GM18873 (cell line): ENCODE results near the gene CEMIP.

ENCODE experiments used
- ATAC-seq: cut with Tn5 transposase; IDR thresholded peaks from one replicate; pipeline ENCODE4 v1.9.1; 2021; ENCODE audit warnings: mild to moderate bottlenecking, moderate library complexity, moderate number of reproducible peaks; ENCODE audit not compliant: unreplicated experiment, low FRiP score

CEMIP gene

DNA sequence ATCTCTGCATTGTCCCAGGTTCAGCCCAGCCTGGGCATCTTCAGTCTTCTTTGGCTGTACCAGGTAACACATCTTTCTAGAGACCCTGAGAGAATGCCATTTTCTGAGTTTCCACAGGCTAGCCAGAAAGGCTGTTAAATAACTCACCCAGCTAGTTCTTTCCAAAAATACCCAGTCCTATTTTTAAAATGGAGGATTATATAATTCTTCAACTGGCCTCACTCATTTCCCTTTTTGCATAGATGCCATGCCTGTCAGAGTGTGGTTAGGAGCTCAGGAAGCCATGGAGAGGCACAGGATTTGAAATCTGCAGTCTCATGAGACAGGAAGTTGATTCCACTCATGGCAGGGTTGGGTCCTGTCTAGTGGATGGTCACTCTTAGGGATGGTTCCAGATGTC, 39.8 kb downstream of the CEMIP start:
- ATAC-seq: no peak

DNA sequence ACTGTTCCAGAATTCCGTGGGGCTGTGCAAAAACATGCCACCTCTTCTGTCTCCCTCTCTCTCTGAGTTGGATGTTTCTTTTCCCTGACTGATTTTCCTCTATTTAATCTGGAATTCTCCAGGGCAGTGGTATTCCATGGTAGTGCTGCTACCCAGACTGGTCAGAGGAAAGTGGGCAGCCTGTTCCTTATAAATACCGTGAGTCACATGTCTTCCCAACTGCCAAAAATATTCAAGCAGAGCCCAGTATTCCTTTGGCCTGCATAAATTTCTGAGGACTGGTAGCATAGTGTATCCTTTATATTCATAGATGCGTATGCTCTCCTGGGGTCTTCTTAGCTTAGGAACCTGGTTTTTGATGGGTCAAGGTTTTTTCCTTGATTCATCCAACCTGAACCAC, 40.9 kb downstream of the CEMIP start:
- no peak for ATAC-seq

DNA sequence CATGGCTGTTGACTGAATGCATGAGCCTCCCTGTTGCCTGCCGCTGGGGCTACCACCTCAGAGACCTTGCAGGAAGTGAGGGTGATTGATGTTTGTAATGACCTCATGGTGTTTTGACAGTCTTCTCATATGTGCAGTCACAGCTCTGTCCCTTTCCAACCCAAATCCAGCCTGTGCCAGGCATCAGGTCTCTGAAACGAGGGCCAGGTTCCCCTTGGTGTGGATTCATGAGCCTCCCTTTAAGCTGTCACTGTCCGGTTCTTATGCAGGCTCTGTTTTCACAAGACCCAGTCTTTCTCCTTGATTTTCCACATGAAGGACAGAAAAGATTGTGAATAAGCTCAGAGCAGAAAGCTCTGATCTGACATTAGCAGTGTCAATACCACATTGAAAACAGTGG, 43.1 kb downstream of the CEMIP start:
- no peak for ATAC-seq

DNA sequence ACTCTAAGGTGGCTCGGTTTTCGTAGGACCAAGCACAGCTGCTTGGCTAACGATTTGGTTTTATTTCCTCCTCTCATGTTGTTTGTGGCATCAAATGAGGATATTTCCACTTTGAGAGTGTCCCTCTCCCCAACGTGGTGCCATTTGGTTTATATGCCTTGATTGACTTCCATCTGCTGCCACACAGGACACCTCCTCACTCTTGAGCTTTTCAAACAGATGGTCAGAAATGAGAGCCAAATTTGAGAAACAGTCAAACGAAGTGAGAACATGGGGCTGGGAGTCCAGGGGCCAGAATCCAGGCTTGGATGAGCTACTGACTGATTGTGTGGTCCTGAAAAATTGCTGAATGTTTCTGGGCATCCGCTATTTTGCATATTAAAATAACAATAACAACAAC, 43.5 kb downstream of the CEMIP start:
- no peak for ATAC-seq

DNA sequence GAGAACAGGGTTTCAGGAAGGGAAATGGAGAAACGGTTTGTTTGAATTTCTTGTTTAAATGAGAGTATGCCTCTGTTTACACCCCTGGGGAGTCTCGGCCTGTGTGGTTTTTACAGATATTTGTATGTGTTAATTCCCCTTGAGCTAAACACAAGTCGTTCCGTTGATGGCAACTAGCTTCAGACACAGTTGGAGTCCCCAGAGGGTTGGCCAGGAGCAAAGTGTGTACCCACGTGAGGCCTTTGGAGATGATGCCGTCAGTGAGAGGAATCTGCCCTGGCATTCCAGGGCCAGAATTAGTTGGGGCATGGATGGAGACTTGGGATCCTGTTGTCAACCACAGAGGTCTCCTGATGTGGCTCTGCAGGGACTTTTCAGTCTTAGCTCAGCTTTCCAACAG, 44.0 kb downstream of the CEMIP start:
- no peak for ATAC-seq

DNA sequence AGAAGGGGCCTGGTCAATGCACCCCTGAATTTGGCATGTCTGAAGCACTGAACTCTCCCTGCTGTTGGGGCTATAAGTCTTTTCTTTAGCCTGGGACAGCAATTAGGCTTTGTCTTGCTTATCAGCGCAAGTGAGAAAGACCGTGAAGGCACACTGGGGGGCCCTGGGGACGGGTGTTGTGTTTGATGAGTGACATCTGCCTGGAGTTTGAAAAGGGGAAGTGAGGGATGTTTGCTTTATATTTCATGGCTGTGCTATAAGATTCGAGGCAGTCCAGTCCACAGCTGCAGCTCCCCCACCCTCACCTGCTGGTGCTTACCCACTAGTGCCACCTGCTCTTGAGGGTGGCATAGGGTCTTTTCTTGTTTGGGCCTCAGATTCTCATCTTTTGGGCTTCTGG, 44.8 kb downstream of the CEMIP start:
- no peak for ATAC-seq

DNA sequence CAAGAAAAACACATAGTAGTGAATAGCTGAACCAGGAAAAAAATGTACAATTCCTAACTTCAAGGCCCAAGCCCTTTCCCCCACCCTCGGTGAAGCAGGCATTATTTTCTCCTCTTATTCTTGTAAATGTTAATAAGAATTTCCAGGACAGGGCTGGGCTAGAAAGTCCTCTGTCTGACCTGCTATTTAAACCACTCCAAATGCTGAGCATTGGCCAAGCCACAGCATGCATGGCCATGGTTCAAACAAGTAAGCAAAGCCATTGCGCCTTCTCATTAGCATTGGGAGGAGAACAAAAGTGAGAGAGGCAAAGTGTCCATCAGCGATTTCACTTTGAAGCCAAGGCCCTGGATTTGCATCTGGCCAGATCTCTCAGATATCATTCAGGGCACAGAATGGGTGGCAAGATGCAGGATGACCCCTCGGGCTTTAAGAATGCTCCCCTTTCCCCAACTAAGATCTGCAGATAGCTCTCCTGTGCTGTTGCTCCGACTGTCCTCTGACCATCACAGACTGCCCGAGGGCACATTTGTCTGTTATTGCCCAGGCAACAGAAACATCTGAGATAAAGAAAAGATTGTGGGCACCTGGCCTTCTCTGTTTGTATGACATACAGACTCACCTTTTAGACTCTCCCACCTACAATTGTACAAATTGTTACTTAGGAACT, 46.3 kb downstream of the CEMIP start:
- ATAC-seq: no peak

DNA sequence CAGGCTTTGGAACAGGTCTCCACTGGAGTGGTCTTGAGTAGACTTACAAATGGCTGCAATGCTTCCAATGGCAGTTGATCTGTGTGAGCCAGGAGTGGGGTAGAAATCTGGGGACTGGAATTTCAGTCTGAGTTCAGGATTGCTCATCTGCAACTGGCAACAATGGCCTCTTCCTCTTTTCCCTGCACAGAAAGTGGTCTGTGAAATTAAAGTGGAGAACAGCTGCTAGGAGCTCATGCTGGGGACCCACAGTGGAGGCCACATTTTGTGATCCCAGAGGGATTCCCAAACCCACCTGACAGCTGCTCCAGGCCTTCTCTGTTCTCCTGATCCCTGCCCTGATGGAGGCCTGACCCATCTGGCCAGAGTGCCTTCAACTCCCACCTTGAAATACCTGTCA, 49.6 kb downstream of the CEMIP start:
- ATAC-seq: no peak

DNA sequence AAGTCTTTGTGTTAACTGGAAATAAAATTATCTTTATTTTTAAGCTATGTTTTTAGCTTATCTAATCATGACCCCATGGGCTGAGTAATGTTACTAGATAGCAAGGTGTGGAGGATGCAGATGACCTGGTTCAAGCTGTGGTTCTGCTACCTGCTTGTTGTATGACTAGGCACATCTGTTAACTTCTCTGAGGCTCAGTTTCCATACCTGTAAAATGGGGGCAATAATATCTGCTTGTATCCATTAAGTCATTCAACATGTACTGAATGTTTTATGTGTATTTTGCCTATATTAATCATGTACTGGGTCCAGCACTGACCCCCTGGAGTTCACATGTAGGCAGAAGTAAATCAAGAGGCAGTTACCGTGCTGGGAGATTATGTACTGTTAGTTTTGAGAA, 51.5 kb downstream of the CEMIP start:
- ATAC-seq: no peak

DNA sequence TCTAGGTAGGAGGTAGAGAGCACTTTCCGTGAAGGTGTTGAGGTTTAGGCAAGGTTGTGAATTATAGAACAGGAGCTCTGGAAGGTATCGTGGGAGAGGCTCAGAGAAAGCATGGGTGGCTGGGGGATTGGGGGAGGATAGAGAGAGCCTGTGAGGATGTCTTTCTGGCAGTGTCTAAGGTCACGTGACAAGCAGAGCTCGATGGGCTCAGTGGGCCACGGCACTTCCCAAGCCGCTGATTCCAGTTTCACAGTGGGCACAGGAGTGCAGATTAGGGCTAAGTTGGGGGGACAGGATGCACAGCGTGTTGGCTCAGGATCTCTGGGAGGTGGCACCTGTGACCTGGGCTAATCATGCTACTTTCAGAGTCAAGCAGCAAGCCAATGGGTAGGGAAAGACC, 52.0 kb downstream of the CEMIP start:
- no peak for ATAC-seq

DNA sequence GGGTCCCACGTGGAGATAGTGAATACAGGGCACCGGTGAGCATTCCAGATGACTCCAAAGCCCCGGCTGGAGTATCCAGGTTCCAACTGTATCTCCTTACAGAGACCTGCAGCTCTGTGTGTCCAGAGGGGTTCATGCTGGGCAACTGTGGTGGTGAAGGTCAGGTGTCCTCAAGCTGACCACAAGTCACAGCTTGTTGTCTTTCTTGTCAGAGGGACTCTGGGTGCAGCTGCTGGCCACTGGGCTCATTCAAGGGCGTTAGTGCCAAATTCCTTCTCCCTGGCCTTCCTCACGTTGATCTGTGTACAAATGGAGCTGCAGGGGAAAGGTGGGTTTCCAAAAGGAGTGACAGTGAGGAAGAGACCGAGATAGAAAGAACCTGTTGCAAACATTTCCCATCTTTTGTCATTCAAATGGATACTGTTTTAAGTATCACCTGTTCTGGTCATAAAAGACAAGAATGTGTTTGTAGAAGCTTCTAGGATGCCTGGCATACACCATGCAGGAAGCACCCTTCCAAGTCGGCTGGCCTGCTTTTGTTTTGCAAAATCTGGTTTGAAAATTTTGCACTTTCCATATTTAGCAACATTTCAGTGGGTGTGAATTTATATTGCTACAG, 52.5 kb downstream of the CEMIP start:
- no peak for ATAC-seq

DNA sequence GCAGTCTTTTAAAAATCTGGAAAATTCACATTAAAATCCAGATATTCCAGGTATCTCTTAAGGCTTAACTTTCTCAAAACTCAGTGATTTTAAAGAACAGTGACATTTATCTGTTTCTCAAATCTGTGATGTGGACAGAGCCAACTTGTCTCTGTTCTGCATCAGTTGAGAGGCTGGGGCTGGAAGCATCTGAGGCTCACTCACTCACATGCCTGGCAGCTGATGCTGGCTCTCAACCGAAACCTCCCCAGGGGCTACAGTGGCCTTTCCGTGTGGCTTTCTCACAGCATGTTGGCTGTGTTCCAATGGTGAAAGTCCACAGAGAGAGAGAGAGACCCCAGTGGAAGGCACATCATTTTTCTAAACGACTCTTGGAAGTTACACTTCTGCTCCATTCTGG, 53.5 kb downstream of the CEMIP start:
- no peak for ATAC-seq

DNA sequence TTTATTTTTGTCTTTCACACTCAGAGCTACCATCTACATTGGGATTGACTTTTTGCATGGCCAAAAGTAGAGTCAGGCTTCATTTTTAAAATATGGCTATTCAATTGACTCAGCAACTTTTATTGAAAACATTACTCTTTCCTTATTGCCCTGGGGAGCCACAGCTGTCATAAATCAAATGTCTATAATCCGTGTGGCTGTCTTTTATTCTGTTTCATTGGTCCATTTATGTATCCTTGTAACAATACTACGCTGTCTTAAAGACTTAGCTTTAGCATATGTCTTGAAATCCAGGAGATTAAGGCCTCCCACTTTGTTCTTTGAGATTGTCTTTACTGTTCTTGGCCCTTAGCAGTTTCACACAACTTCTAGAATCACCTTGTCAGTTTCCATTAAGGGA, 55.2 kb downstream of the CEMIP start:
- ATAC-seq: no peak

DNA sequence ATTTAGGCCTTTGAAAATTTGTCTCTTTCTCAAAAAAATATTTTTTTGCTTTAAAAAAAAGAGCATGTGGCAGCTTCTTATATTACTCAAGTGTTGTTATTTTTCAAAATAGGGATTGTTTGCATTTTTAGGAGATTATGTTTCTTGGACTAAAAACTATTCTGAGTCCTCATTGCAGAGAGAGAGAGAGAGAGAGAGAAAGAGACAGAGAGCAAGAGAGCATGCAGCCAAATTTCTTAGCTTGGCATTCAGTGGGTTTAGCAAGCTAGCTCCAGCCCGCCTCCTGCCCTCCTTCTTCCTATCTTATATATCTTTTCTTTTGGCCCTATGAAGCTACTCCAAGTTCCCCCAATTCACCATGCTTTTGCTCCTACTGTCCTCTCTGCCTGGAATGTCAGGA, 55.7 kb downstream of the CEMIP start:
- no peak for ATAC-seq

DNA sequence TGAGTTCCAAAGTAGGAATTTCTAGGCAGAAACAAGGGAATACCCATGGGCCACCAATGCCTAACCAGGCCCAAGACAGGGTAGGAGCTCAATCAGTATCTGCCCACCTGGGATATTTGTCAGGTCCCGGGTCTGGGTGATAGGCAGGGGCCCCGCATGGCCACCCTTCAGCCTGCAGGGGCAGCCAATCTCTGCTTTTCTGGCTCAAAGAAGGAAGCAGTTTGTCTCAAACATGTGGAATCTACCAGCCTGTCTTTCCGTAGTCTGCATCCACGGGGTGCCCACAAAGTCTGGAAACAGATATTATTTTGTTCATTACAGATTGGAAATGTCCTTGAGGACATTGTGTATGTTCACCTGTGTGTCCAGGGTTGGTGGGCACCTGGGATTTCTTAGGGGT, 56.2 kb downstream of the CEMIP start:
- ATAC-seq: no peak

DNA sequence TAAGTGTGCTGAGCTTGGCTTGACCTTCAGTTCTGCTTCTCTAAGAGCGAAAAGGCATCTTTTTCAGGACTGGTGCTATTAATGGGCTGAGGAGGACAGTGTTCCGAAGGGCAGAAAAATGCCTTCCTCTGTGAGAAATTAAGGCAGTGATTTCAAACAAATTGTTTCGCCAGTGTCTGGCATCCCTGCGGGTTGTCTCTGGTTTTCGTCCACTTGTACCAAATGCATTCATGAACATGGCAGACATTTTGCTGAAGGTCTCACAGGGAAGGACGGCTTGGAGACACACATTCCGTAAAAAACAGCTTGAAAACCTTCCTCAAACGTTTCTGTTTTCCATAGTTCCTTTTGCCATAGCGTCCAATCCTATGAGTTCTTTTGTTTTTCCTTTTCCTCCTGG, 57.1 kb downstream of the CEMIP start:
- no peak for ATAC-seq

DNA sequence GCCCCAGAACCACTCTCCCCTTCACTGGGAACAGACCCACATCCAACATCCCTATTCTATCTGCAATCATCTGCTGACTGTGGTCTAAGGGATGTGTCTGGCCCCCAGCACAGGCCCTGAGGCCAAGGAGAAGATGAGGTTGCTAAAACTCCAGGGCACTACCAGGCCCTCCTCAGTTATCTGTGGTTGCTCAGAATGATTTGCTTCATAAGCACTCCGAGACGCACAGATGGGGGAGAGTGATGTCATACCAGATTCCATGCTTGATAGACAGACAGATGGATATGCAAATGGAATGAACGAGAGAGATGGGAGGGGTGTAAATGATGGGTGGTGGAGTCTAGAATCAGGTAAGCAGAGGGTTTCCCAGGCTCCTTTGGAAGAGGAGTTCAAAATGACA, 57.8 kb downstream of the CEMIP start:
- ATAC-seq: no peak

DNA sequence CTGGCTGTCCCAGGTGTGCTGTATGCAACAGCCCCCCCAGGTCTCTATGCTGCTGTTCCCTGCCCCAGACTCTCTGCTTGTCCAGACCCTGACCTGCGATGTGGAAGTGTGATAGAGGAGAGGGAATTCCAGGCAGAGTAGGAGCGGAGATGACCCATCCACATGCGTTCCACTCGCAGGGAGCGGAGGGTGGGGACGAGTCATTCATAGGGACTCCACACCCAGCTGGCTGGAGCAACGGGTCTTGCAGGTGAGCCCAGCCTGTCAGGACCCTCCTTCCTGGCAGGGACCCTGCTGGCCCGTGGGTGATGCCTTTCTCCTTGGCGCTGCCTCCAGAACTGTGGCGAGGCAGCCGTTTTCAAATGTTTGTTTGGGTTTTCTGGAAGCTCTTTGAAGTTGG, 58.8 kb downstream of the CEMIP start:
- no peak for ATAC-seq

DNA sequence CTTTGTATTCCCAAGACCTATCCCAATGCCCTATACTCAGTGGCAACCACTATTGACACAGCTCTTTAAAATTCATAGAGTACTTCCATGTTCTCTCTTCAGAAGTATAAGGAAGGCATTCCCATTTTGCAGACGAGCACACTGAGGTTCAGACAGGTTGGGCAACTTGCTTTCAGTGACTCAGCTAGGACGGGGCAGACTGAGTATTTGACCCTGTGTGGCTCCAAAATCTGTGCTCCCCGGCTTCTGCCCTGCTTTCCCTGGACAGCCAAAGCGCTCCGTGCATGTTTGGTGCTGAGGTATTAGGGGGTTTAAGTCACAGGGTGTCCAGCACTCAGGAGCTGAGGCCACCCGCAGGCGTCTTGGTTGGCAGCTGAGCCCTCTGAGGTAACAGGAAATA, 59.5 kb downstream of the CEMIP start:
- ATAC-seq: no peak

DNA sequence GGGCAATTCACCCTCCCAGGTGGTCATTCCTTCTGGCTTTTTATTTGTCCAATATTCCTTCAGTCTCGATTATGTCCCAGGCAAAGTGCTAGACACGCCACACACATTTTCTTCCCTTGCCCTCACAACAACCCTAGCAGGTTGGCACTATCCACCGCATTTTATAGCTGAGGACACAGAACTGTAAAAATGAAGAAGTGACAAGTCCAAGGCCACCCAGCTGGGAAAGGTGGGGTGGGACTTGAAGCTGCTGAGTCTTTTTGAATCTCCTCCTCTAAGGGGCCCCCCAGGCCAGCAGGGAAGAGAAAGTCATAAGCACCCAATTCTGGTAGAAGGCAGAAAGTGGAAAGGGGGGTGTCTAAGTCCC, 60.6 kb downstream of the CEMIP start:
- no peak for ATAC-seq

DNA sequence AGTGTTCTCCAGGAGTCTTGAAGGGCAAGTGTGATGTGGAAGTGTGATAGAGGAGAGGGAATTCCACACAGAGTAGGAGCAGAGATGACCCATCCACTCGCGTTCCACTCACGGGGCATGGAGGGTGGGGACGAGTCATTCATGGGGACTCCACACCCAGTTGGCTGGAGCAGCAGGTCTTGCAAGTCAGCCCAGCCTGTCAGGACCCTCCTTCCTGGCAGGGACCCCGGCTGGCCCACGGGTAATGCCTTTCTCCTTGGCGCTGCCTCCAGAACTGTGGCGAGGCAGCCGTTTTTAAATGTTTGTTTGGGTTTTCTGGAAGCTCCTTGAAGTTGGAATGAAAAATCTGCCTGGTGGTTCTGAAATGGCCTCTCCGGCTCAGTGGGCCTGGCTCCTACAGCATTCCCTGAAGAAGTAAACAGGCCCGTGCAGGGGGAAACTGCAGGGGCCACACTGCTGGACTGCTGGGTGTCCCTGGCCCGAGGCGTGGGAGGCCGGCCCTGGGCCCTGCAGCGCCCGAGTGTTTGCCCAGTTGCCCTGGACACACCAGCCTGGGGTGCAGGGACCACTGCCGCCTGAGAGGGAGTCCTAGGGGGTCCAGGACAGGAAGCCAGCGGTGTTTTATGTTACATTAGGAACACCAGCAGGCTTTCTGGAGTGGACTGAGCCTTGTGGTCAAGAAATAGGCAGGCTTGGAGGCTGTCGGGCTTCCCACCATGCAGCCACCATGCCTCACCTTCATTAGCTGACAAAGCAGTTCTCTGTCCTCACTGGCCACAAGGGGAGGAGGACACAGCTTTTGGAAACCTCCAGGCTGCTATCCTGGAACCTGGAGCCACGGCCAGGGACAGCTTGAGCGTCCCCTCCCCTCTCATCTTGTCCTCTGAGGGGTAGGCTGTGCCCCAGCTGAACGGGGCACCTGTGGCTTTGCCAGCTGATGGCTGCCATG, 61.3 kb downstream of the CEMIP start:
- no peak for ATAC-seq

DNA sequence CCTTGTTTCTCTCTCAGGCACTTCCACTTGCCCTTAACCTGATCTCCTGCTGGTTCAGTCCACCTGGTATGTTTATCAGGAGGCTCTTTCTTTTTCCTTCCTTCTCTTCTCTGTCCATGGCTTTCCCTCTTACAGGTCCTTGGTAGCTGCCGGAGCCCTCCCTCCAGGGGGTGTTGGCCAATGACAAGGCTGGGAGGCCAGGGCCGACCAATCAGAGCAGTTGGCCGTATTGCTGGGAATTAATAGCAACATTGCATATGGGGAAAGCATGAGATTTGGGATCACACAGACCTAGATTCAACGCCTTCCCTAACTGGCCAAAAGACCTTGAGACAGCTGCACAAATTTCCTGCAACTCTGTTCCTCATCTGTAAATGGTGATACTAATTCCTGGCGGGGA, 62.4 kb downstream of the CEMIP start:
- no peak for ATAC-seq
